DND-41 (cell line): ENCODE data around the gene PRDM8.

Source experiments
- ATAC-seq: fragments of 200-7000 bp; cut with Tn5 transposase; 3 replicates; pipeline ENCODE4 v1.9.1; 2021; ENCODE audit warnings: low read depth; ENCODE audit not compliant: insufficient read depth
- DNase-seq: peaks from one replicate; pipeline ENCODE4 v3.0.0-alpha.2; 2020
- H2AFZ ChIP-seq: 2 replicates; pipeline ENCODE4 v1.6.0; 2012; ENCODE audit warnings: low read depth, low read length
- H3K27ac ChIP-seq: 2 replicates; pipeline ENCODE4 v1.5.1; 2012; ENCODE audit warnings: low read length, inconsistent platforms
- H3K27me3 ChIP-seq: fragments of 200-600 bp; sonication (generic); 2 replicates; pipeline ENCODE4 v1.6.0; 2012; ENCODE audit warnings: low read length, mild to moderate bottlenecking, inconsistent platforms; ENCODE audit not compliant: insufficient read depth, poor library complexity
- H3K36me3 ChIP-seq: 2 replicates; pipeline ENCODE4 v1.5.1; 2012; ENCODE audit warnings: low read length, inconsistent platforms; ENCODE audit not compliant: insufficient read depth
- H3K4me1 ChIP-seq: 2 replicates; pipeline ENCODE4 v1.5.1; 2012; ENCODE audit warnings: mild to moderate bottlenecking, low read length; ENCODE audit not compliant: insufficient read depth
- H3K4me2 ChIP-seq: 2 replicates; pipeline ENCODE4 v1.6.0; 2012; ENCODE audit warnings: mild to moderate bottlenecking, moderate library complexity, low read length, inconsistent platforms; ENCODE audit not compliant: insufficient read depth
- H3K4me3 ChIP-seq, 2 experiments: fragments of 200-600 bp in 1 of 2; shearing (Covaris generic) in 1 of 2; 2 replicates each; pipeline ENCODE4 v1.5.1; 2012 to 2016; ENCODE audit warnings: inconsistent platforms in 2 of 2, low read length in 2 of 2, mild to moderate bottlenecking in 2 of 2, low read depth in 1 of 2, moderate library complexity in 1 of 2
- H3K79me2 ChIP-seq: 2 replicates; pipeline ENCODE4 v1.6.0; 2012; ENCODE audit warnings: low read length, inconsistent platforms; ENCODE audit not compliant: insufficient read depth
- H3K9ac ChIP-seq: 2 replicates; pipeline ENCODE4 v1.6.0; 2012; ENCODE audit warnings: low read depth, mild to moderate bottlenecking, inconsistent platforms, low read length, moderate library complexity
- H3K9me3 ChIP-seq: 2 replicates; pipeline ENCODE4 v1.5.1; 2012; ENCODE audit warnings: low read length, moderate library complexity, mild to moderate bottlenecking, inconsistent platforms; ENCODE audit not compliant: insufficient read depth, severe bottlenecking
- H4K20me1 ChIP-seq: 2 replicates; pipeline ENCODE4 v1.6.0; 2012; ENCODE audit warnings: low read length; ENCODE audit not compliant: insufficient read depth
- CTCF ChIP-seq: IDR thresholded peaks from 2 replicates; pipeline ENCODE4 v1.5.1; 2012; ENCODE audit warnings: borderline replicate concordance, low read length, moderate library complexity, mild to moderate bottlenecking; ENCODE audit not compliant: poor library complexity, severe bottlenecking; ENCODE audit errors: extremely low read depth
- EZH2 ChIP-seq: IDR thresholded peaks from 3 replicates; pipeline ENCODE4 v1.6.1; 2012; ENCODE audit warnings: borderline replicate concordance, low read depth, mild to moderate bottlenecking, moderate library complexity, low read length, inconsistent platforms; ENCODE audit not compliant: severe bottlenecking

PRDM8 gene

GRCh38 chr4:80188801-80189458 lies 8.4 kb upstream of the PRDM8 start:
- Histone ChIP-seq H3K27me3 (no peaks in the 10 kb centered on the region), H4K20me1 (no peaks in the 10 kb centered on the region), H3K9me3 (no peaks in the 10 kb centered on the region), H3K79me2 (no peaks in the 10 kb centered on the region), H3K4me1 (peaks cover 25% of the 10 kb centered on the region), H3K9ac (no peak overlapping the region), H3K4me3 (no peak overlapping the region), H3K36me3 (no peaks in the 10 kb centered on the region), H3K27ac (no peak overlapping the region), H2AFZ (no peak overlapping the region), H3K4me2 (no peak overlapping the region)
- DNase-seq (no peak), ATAC-seq (no peak)
- TF ChIP-seq EZH2 (no peak), CTCF (no peak)

DNA sequence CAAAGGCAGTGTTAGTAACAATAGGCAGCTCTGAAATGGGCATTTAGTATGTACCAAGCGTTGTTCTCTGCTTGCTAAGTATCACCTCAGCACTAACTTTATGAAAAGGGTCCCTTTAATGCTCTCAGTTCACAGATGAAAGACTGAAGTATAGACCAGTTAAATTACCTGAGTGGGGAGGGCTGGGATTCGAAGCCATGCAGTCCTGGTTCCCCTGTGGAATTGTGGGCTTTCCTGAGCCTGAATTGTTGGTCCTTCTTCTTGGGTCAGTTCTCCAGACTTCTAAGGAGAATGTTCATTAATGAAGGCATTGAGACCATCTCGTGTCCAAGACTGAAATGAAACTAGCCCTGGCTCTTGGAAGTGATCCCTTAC lies 7.7 kb upstream of the PRDM8 start:
- H3K36me3 ChIP-seq: no peaks in the 10 kb centered on the region
- no peaks in the 10 kb centered on the region for H4K20me1 ChIP-seq
- no peak for ATAC-seq
- TF ChIP-seq EZH2 (no peak), CTCF (no peak)
- no peaks in the 10 kb centered on the region for H3K27me3 ChIP-seq
- H3K27ac ChIP-seq: no peak overlapping the region
- no peaks in the 10 kb centered on the region for H3K9me3 ChIP-seq
- no peak overlapping the region for H3K9ac ChIP-seq
- H3K4me1 ChIP-seq: peaks cover 18% of the 10 kb centered on the region
- H3K79me2 ChIP-seq: no peaks in the 10 kb centered on the region
- H3K4me3 ChIP-seq: no peak overlapping the region
- no peak overlapping the region for H2AFZ ChIP-seq
- DNase-seq: no peak
- H3K4me2 ChIP-seq: no peak overlapping the region

- Histone ChIP-seq H3K36me3 (no peaks in the 10 kb centered on the region), H3K4me2 (no peak overlapping the region), H2AFZ (no peak overlapping the region), H3K27ac (no peak overlapping the region), H3K9ac (no peak overlapping the region), H3K27me3 (no peaks in the 10 kb centered on the region), H3K79me2 (no peaks in the 10 kb centered on the region), H3K4me1 (peaks cover 13% of the 10 kb centered on the region), H3K9me3 (no peaks in the 10 kb centered on the region), H4K20me1 (no peaks in the 10 kb centered on the region), H3K4me3 (no peak overlapping the region)
- TF ChIP-seq EZH2 (no peak), CTCF (no peak)
- ATAC-seq: no peak
- no peak for DNase-seq
Observed at GRCh38 chr4:80189956-80190677, 7.2 kb upstream of the PRDM8 start.
